AG04450 (cell line): Measurements from ENCODE around the gene ANKRD62. TPM values are rescaled to one million over a fixed set of nuclear protein-coding genes. Genes with fewer than 3 reads are reported as not detected.

Experiments
- CTCF ChIA-PET: fragments of 300-600, 350-600 bp; formaldehyde crosslinking; extraction: SDS; loops from one replicate; lab custom pipeline; 2022; ENCODE audit warnings: antibody characterized with exemption, inconsistent platforms; lab: Charles Lee
- POLR2A ChIA-PET: fragments of 350-600 bp; formaldehyde crosslinking; extraction: SDS; loops from one replicate; lab custom pipeline; 2021; ENCODE audit warnings: antibody characterized with exemption, inconsistent platforms; lab: Yijun Ruan, JAX
- DNase-seq: peaks from one replicate; pipeline ENCODE4 v3.0.0-alpha.2; 2011; ENCODE audit warnings: low read depth, low spot score
- H3K27ac ChIP-seq: one replicate; pipeline ENCODE4 v1.5.1; 2012; ENCODE audit warnings: low read depth, low read length, control low read depth
- H3K27me3 ChIP-seq: one replicate; pipeline ENCODE4 v1.6.0; 2012; ENCODE audit warnings: low read length; ENCODE audit not compliant: control insufficient read depth, insufficient read depth
- H3K4me3 ChIP-seq: 2 replicates; pipeline ENCODE4 v1.5.1; 2011; ENCODE audit warnings: mild to moderate bottlenecking, low read depth, low read length, control low read depth
- H3K9me3 ChIP-seq: 2 replicates; pipeline ENCODE4 v1.5.1; 2012; ENCODE audit warnings: low read length; ENCODE audit not compliant: control insufficient read depth, insufficient read depth
- CTCF ChIP-seq: IDR thresholded peaks from 2 replicates; pipeline ENCODE4 v1.5.1; 2011; ENCODE audit warnings: low read depth, low read length, control low read depth, inconsistent platforms
- polyA plus RNA-seq: library from polyadenylated mRNA; depleted of rRNA; stranded (reverse); fragments of >200 nt; gene quantifications from 2 replicates; pipeline ENCODE4 v1.2.3, GENCODE V29; 2011

ANKRD62 gene
- polyA plus RNA-seq, 1 experiment, result not detected

GRCh38 chr18:12059334-12060181 is 34.1 kb upstream of the ANKRD62 start:
- ChIA-PET CTCF (no interaction called here), POLR2A (no interaction called here)
- DNase-seq, result no peak
- no peak for TF ChIP-seq CTCF
- H3K9me3 ChIP-seq, result no peaks in the 10 kb centered on the region; the same call in 1 of the 2 replicates
- H3K27ac ChIP-seq, result no peak overlapping the region
- peaks cover 3% of the 10 kb centered on the region for H3K27me3 ChIP-seq
- H3K4me3 ChIP-seq, result no peak overlapping the region

- no peak for TF ChIP-seq CTCF
- no peak for DNase-seq
- H3K4me3 ChIP-seq, result no peak overlapping the region
- H3K27ac ChIP-seq, result no peak overlapping the region
- peaks cover 3% of the 10 kb centered on the region for H3K27me3 ChIP-seq
- ChIA-PET POLR2A (no interaction called here), CTCF (no interaction called here)
- no peaks in the 10 kb centered on the region; the same call in 1 of the 2 replicates for H3K9me3 ChIP-seq
These were observed 33.3 kb upstream of the ANKRD62 start for GRCh38 chr18:12060182-12060870.

GRCh38 chr18:12061685-12062084 is 32.0 kb upstream of the ANKRD62 start:
- POLR2A ChIA-PET, result no interaction called here
- Histone ChIP-seq H3K4me3 (no peak overlapping the region), H3K9me3 (no peaks in the 10 kb centered on the region; the same call in 1 of the 2 replicates), H3K27ac (no peak overlapping the region), H3K27me3 (peaks cover 3% of the 10 kb centered on the region)
- CTCF ChIA-PET, result no interaction called here
- no peak for TF ChIP-seq CTCF
- DNase-seq, result no peak

- no peak for DNase-seq
- ChIA-PET CTCF (no interaction called here), POLR2A (no interaction called here)
- peaks cover 7% of the 10 kb centered on the region; the same call in 1 of the 2 replicates for H3K9me3 ChIP-seq
- no peaks in the 10 kb centered on the region for H3K27me3 ChIP-seq
- no peak overlapping the region for H3K27ac ChIP-seq
- no peak overlapping the region for H3K4me3 ChIP-seq
- no peak for TF ChIP-seq CTCF
These were observed 30.7 kb upstream of the ANKRD62 start for GRCh38 chr18:12062974-12063373.
